Neuron (in vitro differentiated cells): ENCODE results near the gene ADORA1.

Experiments
- H2AFZ ChIP-seq: one replicate; pipeline ENCODE4 v1.6.1; 2013; ENCODE audit warnings: low read depth, mild to moderate bottlenecking, inconsistent platforms, low read length, moderate library complexity
- H3K27me3 ChIP-seq: one replicate; pipeline ENCODE4 v1.6.1; 2013; ENCODE audit warnings: low read length; ENCODE audit not compliant: insufficient read depth
- H3K36me3 ChIP-seq: one replicate; pipeline ENCODE4 v1.6.1; 2013; ENCODE audit warnings: low read length; ENCODE audit not compliant: insufficient read depth
- H3K4me1 ChIP-seq: one replicate; pipeline ENCODE4 v1.6.1; 2013; ENCODE audit warnings: low read length; ENCODE audit not compliant: insufficient read depth
- H3K4me3 ChIP-seq: 2 replicates; pipeline ENCODE4 v1.5.1; 2013; ENCODE audit warnings: mild to moderate bottlenecking, low read length, moderate library complexity
- H3K9me3 ChIP-seq: one replicate; pipeline ENCODE4 v1.6.1; 2013; ENCODE audit warnings: low read length

The ADORA1 gene

GRCh38 chr1:203099805-203100515 lies 27.6 kb upstream of the ADORA1 start:
- H3K9me3 ChIP-seq: no peaks in the 10 kb centered on the region
- H3K27me3 ChIP-seq: no peaks in the 10 kb centered on the region
- no peak overlapping the region for H2AFZ ChIP-seq
- H3K36me3 ChIP-seq: no peaks in the 10 kb centered on the region
- no peaks in the 10 kb centered on the region for H3K4me1 ChIP-seq
- no peak overlapping the region for H3K4me3 ChIP-seq

- Histone ChIP-seq H2AFZ (no peak overlapping the region), H3K4me1 (no peaks in the 10 kb centered on the region), H3K36me3 (no peaks in the 10 kb centered on the region), H3K9me3 (no peaks in the 10 kb centered on the region), H3K4me3 (no peak overlapping the region), H3K27me3 (no peaks in the 10 kb centered on the region)
Observed at GRCh38 chr1:203100516-203100869, 27.0 kb upstream of the ADORA1 start.

- no peaks in the 10 kb centered on the region for H3K27me3 ChIP-seq
- no peaks in the 10 kb centered on the region for H3K4me1 ChIP-seq
- no peaks in the 10 kb centered on the region for H3K36me3 ChIP-seq
- H3K9me3 ChIP-seq: no peaks in the 10 kb centered on the region
- no peak overlapping the region for H3K4me3 ChIP-seq
- H2AFZ ChIP-seq: no peak overlapping the region
Observed at GRCh38 chr1:203101813-203102634, 25.5 kb upstream of the ADORA1 start.

GRCh38 chr1:203103216-203103615 lies 24.3 kb upstream of the ADORA1 start:
- H3K9me3 ChIP-seq: no peaks in the 10 kb centered on the region
- no peaks in the 10 kb centered on the region for H3K36me3 ChIP-seq
- no peak overlapping the region for H3K4me3 ChIP-seq
- H3K27me3 ChIP-seq: no peaks in the 10 kb centered on the region
- no peak overlapping the region for H2AFZ ChIP-seq
- H3K4me1 ChIP-seq: no peaks in the 10 kb centered on the region

GRCh38 chr1:203103829-203104495 lies 23.6 kb upstream of the ADORA1 start:
- no peaks in the 10 kb centered on the region for H3K4me1 ChIP-seq
- H2AFZ ChIP-seq: no peak overlapping the region
- H3K27me3 ChIP-seq: no peaks in the 10 kb centered on the region

GRCh38 chr1:203104789-203105390 lies 22.6 kb upstream of the ADORA1 start:
- Histone ChIP-seq H3K4me1 (no peaks in the 10 kb centered on the region), H3K9me3 (no peaks in the 10 kb centered on the region), H3K4me3 (no peak overlapping the region), H3K27me3 (no peaks in the 10 kb centered on the region), H3K36me3 (no peaks in the 10 kb centered on the region), H2AFZ (no peak overlapping the region)

More at GRCh38 chr1:203103829-203104495, 23.6 kb upstream of the ADORA1 start:
- no peaks in the 10 kb centered on the region for H3K36me3 ChIP-seq
- H3K9me3 ChIP-seq: no peaks in the 10 kb centered on the region
- H3K4me3 ChIP-seq: no peak overlapping the region

- Histone ChIP-seq H3K4me3 (no peak overlapping the region), H3K27me3 (peaks cover 25% of the 10 kb centered on the region), H3K4me1 (no peaks in the 10 kb centered on the region), H2AFZ (no peak overlapping the region), H3K9me3 (no peaks in the 10 kb centered on the region), H3K36me3 (no peaks in the 10 kb centered on the region)
Observed at GRCh38 chr1:203112475-203112874, 15.1 kb upstream of the ADORA1 start.

- Histone ChIP-seq H3K9me3 (no peaks in the 10 kb centered on the region), H3K27me3 (peaks cover 25% of the 10 kb centered on the region)
Observed at GRCh38 chr1:203113308-203113707, 14.2 kb upstream of the ADORA1 start.

GRCh38 chr1:203114202-203114601 lies 13.3 kb upstream of the ADORA1 start:
- no peaks in the 10 kb centered on the region for H3K4me1 ChIP-seq
- H2AFZ ChIP-seq: no peak overlapping the region
- H3K27me3 ChIP-seq: peaks cover 25% of the 10 kb centered on the region
- no peak overlapping the region for H3K4me3 ChIP-seq
- no peaks in the 10 kb centered on the region for H3K36me3 ChIP-seq
- H3K9me3 ChIP-seq: no peaks in the 10 kb centered on the region

More at GRCh38 chr1:203113308-203113707, 14.2 kb upstream of the ADORA1 start:
- no peak overlapping the region for H2AFZ ChIP-seq
- H3K4me1 ChIP-seq: no peaks in the 10 kb centered on the region
- H3K4me3 ChIP-seq: no peak overlapping the region
- no peaks in the 10 kb centered on the region for H3K36me3 ChIP-seq

- Histone ChIP-seq H3K4me1 (no peaks in the 10 kb centered on the region), H3K9me3 (no peaks in the 10 kb centered on the region), H3K36me3 (no peaks in the 10 kb centered on the region), H3K4me3 (no peak overlapping the region), H3K27me3 (peaks cover 21% of the 10 kb centered on the region), H2AFZ (no peak overlapping the region)
Observed at GRCh38 chr1:203116091-203116820, 11.3 kb upstream of the ADORA1 start.

GRCh38 chr1:203117611-203118575 lies 9.6 kb upstream of the ADORA1 start:
- Histone ChIP-seq H3K4me3 (no peak overlapping the region), H3K36me3 (no peaks in the 10 kb centered on the region), H3K9me3 (no peaks in the 10 kb centered on the region), H3K4me1 (no peaks in the 10 kb centered on the region), H2AFZ (no peak overlapping the region), H3K27me3 (peaks cover 23% of the 10 kb centered on the region)
